Fibroblast of the aortic adventitia (primary cell): ENCODE data around the gene RUNX2. TPM values are rescaled to one million over a fixed set of nuclear protein-coding genes. Genes with fewer than 3 reads are reported as not detected.

Experiments used
- DNase-seq: peaks from one replicate; pipeline ENCODE4 v3.0.0-alpha.2; 2010; ENCODE audit warnings: low read depth
- H3K4me3 ChIP-seq: 2 replicates; pipeline ENCODE4 v1.5.1; 2011; ENCODE audit warnings: low read depth, mild to moderate bottlenecking, control low read depth, low read length, moderate library complexity
- CTCF ChIP-seq: IDR thresholded peaks from 2 replicates; pipeline ENCODE4 v1.5.1; 2011; ENCODE audit warnings: mild to moderate bottlenecking, low read length, control low read depth, inconsistent platforms; ENCODE audit not compliant: insufficient read depth
- total RNA-seq: library from RNA; depleted of rRNA; stranded (reverse); fragments of >200 nt; gene quantifications from 2 replicates; pipeline ENCODE4 v1.2.3, GENCODE V29; 2012; ENCODE audit warnings: low replicate concordance

The RUNX2 gene
- total RNA-seq, 1 donor, result 5.8 TPM

DNA sequence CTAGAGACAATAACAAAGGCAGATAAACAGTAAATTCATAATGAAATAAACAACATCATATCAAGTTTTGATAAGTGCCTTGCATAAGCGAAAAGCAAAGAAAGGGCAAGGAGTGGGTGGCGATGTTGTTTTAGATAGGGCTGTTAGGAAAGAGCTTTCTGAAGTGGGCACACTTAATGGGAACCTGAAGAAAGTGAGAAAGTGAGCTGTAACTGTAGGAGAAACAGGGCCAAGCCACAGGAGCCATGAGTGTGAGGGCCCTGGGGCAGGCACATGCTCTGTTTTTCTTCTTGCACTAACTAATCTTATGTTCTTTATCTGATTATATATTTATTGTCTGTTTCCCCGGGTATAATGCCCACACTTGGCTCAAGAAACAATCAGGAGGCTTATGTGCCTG lies 243.0 kb downstream of the RUNX2 start:
- H3K4me3 ChIP-seq, result no peak overlapping the region
- no peak for TF ChIP-seq CTCF
- DNase-seq, result no peak

DNA sequence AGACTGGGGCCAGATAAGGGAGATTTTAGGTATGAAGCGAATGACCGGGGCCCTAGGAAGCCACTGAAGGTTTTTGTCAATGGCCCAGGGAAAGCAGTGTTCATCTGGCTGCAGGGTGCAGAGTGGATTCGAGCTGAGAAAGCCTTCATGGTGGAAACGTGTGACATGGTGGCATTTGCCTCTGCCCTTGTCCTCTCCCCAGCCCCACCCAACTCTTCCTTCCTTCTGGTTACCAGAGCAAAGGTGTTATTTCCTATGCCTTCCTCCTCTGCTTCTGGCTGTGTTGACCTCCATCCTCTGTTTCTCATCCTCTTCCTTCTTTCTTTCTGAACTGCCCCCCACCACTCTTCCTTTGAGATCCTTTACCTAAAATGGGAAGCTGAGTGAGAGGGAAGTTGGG lies 244.7 kb downstream of the RUNX2 start:
- no peak for DNase-seq
- no peak overlapping the region for H3K4me3 ChIP-seq
- TF ChIP-seq CTCF, result no peak

GRCh38 chr6:45574014-45574461 lies 245.9 kb downstream of the RUNX2 start:
- TF ChIP-seq CTCF, result no peak
- DNase-seq, result no peak
- H3K4me3 ChIP-seq, result no peak overlapping the region

DNA sequence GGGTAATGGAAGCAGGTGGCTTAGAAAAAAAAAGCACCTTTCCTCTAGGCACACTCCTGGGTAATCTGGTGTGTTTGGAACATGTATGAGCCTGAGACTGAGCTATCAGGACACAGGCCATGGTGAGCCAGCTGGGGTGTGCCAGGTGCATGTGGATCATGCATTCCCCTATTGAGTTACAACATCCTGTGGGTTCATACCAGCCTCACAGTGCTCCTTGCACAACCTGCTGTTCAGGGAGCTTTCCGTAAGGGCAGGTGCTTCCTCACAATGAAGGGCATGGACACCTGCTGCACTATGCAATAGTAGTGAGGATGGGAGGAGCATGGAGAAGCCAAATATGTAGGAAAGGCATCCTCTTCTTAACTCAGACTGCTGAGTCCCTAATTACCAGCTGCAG lies 246.8 kb downstream of the RUNX2 start:
- TF ChIP-seq CTCF, result no peak
- no peak overlapping the region for H3K4me3 ChIP-seq
- no peak for DNase-seq

DNA sequence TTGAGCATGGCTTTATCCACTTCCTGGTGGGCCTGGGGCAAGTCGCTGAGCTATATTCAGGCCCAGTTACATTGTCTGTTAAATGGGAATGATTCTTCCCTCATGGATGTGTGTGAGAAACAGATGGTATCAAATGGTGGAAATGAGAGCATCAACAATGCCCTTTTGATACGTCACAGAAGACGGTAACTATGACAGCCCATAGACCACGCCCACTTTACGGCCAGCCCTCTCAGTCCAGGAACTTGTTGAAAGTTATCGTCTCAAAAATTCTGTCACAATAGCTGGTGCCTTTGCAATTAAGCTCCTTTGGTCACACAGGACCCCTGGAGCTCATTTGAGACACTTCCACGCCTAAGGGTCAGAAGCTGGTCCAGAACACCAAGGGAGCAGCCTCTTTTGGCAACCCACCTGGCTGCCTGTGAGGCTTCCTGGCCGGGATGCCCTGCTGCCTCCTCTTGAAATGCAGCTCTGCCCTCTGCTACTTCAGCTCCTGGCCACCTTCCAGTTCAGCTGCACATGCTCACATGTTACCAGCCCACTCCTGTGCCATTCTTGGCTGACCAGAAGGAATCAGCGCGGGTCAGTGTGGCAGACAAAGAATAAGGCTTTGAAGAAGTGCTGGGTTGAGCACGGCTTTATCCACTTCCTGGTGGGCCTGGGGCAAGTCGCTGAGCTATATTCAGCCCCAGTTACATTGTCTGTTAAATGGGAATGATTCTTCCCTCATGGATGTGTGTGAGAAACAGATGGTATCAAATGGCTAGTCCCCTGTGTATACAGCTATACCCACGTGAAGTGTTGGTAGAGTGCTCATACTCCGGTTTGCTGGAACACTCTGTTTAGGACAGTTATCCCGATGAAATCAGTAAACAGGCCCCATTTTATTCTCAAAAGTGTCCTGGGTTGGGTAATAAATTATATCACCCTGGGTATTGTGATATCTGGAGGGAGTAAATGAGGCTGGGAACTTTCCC lies 248.8 kb downstream of the RUNX2 start:
- DNase-seq, result no peak

DNA sequence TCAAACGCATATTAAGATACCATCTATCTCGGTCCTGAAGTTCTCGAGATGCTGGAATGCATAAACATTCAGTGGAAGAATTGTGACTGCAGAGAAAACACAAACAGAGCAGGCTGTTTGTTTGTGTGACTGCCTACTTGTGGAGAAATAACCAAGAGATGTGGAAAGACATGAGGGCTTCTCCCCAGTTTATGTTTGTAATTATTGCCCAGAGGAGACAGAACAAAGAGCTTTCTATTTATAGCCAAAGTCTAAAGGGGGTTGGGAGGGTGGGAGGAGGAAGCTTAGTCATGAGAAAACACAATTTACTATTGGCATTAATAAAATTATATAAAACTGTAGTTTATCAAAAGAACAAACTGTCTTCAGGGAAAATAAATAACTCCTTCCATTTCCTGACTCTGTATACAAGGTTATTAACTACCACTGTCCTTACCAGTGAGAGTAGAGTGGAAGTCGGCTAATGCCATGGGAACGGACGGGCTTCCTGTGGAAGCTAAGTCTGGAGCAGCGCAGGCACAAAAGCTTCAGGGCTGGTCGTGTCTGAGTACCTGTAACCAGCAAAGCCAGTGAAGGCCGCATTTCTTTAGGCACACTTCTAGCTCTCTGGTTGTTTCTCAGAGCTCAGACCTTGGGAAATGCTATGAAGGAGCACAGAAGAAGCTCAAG lies 249.8 kb downstream of the RUNX2 start:
- TF ChIP-seq CTCF, result no peak
- peak; percentile 44 for DNase-seq
- no peak overlapping the region for H3K4me3 ChIP-seq

More for the DNA sequence above, 248.8 kb downstream of the RUNX2 start:
- TF ChIP-seq CTCF, result no peak
- no peak overlapping the region for H3K4me3 ChIP-seq
